ENCODE measurements around the gene GNB5.
A peak's percentile ranks its signal among the peaks of the same experiment; 100 is the strongest.
"Not testable (repeated sequence)": the region's sequence is repeated elsewhere in the genome, so short reads cannot be mapped to it uniquely, and the experiment has no call there.

Gene GNB5

DNA sequence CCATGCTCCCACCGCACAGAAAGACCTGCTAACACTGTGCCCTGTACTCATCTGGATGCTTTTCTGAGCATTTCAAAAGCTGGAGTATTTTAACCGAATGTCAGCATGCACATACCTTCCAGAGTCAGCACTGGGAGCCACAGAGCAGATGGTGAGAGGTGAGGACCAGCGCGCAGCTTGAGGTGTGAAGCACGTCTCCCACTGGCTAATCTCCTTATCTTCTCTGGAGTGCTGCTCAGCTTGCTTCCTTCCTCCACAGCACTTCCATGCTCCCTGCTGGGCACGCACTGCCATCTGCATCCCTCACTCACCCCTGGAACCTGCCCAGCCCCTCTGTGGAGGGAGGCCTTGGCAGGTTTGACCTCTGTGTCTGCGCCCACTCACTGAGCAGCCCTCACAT is at the start of gene GNB5:
TSS of gene GNB5 (minus strand) at position 186 of the 400 bp plus-strand sequence. CDS start 6,716 bp downstream, outside the sequence.
- DNase-seq = no peak

DNA sequence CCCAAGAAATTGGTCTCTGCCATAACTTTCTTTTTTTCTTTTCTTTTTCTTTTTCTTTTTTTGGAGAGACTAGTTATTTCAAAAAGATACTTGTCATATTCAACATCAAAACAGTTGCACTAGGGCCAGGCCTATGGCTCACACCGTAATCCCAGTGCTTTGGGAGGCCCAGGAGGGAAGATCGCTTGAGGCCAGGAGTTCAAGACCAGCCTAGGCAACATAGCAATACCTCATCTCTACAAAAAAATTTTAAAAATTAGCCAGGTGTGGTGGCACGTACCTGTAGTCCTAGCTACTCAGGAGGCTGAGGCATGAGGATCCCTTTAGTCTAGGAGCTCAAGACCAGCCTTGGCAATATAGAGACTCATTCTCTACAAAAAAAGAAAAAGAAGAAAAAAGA is 49.0 kb upstream of the GNB5 start:
- DNase-seq = no peak

DNA sequence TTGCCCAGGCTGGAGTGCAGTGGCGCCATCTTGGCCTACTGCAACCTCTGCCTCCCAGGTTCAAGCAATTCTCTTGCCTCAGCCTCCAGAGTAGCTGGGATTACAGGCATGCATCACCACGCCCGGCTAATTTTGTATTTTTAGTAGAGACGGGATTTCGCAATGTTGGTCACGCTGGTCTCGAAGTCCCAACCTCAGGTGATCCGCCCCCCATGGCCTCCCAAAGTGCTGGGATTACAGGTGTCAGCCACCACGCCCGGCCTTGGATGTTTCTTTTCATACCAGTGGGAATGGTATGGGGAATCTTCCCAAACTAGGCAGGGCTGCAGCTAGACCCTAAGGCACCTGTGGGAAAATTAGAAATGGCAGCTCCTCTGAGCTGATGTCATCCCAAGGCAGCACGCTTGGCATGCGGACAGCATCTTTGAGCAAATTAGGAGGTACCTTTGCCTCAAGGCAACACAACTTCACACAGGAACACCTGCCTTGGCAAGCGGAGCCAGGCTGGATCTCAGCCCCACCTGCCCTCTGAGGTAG is 47.9 kb upstream of the GNB5 start:
- not testable (repeated sequence) for DNase-seq

- no peak for DNase-seq
Measured at GRCh38 chr15:52238149-52238548, 47.0 kb upstream of the GNB5 start.

DNA sequence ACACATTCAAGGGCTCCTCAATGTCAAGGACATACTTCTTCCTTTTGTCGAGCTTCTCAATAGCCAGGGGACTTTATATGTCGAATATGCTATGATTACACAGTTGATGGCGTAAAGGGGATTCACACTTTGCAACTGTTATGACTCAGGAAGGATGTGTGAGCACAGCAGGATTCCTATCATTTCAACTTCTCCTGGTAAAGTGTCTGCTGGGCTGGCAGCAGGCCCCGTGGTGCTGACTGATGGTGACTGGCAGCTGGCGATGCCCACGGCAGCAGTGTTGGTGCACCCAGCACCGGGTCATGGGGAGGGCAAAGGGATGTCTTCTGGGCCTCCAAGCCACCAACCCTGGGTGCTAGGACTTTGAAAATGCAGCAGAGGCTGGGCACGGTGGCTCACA is 44.8 kb upstream of the GNB5 start:
- no peak for DNase-seq

DNA sequence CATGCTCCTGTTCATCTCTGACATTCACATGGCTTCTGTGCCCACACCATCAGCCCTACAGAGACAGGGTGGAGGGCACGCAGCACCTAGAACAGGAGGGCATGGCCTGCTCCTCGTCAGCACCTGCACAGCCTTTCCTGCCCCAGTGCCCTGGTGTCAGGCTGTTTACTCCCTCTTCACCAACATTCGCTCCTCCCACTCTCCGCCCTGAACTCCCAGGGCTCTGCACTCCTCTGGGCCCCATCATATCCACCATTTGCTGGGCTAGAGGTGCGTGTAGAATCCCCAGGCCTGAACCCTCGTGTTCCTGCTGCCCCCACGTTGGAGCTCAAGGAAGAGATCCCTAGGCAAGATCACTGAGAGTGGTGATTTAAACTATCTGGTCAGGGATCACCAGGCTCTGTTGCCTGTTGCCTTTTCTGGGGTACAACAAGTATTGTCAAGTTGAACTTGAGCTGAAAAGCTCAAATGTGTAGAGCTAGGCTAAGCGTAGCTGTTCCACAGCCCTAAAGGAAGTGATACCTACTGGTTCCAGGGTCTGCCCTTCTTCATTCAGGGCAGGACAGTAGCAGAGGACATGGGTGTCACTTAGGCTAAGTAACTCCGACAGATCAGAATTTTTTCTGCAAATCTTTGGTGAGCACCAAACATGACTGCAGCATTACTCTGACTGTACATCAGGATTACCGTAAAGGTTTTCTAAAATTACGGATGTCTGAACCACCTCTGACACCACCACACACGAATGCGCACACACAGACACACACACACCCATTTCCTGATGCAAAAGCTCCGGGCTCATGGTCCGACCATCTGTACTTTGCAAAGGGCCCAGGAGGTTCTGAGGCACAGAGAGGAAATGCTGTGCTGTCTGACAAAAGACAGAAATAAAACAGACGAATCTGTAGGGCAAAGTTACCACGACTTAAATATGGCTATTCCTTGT is 43.7 kb upstream of the GNB5 start:
- no peak for DNase-seq

DNA sequence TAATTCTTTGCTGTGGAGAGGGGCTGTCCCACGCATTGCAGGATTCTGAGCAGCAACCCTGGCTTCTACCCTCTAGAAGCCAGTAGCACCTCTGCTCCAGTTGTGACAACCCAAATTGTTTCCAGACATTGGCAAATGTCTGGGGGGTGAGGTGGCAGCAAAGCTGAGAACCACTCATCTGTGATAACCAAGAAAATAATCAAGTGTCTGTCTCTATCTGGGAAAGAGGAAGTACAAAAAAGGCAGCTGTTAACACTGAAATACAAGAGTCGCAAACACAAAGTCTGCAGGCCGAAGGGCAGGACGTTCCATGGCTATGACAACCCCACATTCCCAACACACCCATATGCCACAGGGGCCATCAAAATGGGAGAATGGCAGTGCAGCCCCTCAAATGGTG is 42.2 kb upstream of the GNB5 start:
- no peak for DNase-seq

DNA sequence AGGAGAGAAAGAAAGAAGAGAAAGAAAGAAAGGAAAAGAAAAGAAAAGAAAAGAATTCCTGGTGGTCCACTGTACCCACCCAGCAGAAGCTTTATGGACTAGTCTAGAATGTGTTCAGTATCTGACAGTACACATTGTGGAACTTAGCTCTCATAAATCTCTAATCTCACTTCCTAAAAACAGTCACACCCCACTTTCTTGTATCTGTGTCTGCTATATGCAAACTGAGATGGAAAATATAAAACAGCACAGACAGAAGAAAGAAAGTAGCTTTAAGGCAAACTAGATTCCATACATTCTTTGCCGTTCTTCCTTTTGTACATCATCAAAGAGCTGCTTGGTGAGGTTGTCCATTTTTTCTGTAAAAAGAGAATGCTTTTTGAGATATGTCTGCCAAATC is 41.1 kb upstream of the GNB5 start:
- DNase-seq = no peak

- DNase-seq = no peak
Measured at GRCh38 chr15:52230073-52230472, 38.9 kb upstream of the GNB5 start.

DNA sequence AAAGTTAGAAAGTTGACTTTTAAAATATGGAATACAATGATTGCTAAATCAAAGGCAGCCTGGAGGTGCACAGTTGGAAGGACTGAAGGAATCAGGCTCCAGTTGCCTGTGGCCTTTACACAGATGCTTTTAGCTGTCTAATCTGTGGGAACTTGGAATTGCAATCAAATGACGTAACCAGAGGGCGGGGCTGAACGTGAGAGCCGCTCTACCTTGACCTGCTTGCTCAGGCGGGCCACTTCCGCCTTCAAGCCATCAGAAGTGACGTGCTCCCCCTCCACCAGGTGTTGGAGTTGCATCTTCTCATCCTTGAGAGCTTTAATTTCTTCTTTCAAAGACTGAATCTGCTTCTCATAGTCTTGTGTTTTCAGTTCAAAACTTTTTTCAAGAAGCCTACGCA is 37.7 kb upstream of the GNB5 start:
- DNase-seq = no peak

- peak; percentile 55 for DNase-seq
Measured at GRCh38 chr15:52227456-52227855, 36.3 kb upstream of the GNB5 start.

GRCh38 chr15:52225230-52225629 is 34.0 kb upstream of the GNB5 start:
- DNase-seq = no peak

DNA sequence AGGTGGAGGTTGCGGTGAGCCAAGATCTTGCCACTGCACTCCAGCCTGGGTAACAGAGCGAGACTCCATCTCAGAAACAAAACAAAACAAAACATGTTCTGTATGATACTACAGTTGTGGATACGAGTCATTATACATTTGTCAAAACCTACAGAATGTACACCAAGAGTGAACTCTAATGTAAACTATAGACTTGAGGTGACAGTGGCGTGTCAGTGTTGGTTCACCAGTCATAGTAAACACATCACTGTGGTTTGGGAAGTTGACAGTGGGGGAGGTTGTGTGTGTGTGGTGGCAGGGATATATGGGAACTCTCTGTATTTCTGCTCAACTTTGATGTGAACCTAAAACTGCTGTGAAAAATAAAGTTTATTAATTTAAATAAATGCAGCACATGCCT is 33.0 kb upstream of the GNB5 start:
- no peak for DNase-seq

- no peak for DNase-seq
Measured at GRCh38 chr15:52221730-52222129, 30.5 kb upstream of the GNB5 start.

DNA sequence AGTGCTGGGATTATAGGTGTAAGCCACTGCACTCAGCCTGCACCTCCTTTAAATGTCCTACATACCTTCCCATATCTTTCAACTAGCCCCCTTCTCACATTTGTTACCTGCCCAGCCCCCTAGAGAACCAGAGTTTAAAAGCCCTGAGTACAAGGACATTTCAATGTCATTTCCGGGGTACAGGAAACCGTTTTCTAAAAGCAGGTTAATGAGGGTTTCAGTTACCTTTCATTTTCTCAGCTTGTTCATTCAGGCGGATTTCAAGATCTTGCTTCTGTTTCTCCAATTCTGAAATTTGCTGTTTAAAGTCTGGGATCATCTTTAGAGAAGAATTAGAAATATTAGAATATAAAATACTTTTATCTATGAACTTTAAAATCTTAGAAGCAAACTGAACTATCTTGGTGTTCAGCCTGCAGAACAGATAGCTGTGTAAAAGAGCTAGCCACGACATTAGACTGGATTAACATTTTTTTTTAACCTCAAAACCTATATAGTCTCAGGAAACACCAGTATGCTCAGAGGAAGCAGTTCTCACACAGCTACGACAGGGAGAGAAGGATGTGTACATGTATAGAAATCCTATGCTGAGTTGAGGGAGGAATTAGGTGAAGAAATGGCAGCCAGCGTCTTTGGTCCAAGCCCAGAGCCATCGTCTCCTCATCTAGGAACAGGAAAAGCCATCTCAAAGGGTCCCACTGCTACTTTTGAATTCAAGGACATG is 29.9 kb upstream of the GNB5 start:
- no peak for DNase-seq

DNA sequence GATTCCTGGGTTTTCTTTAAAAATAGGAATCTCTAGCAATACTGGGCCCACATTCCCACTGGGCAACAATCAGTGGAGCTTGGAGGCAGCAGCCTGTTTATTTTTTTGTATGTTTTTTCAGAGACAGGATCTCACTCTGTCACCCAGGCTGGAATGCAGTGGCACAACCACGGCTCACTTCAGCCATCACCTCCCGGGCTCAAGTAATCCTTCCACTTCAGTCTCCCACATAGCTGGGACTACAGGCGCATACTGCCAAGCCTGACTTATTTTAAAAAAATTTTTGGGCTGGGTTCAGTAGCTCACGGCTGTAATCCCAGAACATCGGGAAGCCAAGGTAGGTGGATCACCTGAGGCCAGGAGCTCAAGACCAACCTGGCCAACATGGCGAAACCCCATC is 29.1 kb upstream of the GNB5 start:
- DNase-seq = no peak

- no peak for DNase-seq
Measured at GRCh38 chr15:52218816-52219215, 27.6 kb upstream of the GNB5 start.

- DNase-seq = no peak
Measured at GRCh38 chr15:52218371-52218770, 27.2 kb upstream of the GNB5 start.

DNA sequence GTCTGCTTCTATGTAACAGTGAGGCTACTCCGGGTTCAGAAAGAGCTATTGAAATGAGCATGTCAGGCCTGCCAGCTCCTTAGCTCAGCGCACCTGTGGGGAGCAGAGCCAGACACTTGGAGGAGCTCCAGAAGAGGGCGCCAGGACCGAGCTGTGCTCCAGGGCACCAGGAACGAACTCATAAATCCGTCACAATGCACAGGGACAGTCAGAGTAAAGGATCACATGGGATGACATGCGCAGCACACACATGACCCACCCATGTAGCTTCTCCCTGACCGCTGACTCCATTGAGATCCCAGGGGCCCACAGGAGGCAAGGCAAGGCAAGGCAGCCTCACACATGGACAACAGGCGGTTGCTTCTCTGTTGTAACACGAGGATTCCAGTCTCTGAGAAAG is 26.0 kb upstream of the GNB5 start:
- no peak for DNase-seq

DNA sequence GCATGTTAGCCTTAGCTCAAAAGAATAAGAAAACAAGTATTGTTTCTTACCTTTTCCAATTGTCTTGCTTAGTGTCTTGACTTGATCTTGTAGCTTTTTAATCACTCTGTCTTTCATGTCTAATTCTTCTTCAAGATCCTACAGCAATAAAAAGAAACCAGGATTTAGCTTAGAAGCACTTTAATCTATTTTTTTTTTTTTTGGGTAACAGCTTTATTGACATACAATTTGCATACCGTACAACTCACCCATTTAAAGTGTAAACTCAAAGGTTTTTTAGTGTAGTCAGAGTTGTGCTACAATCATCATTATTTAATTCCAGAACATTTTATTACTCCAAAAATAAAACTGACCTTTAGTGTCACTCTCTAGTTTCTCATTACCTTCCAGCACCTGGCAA is 23.4 kb upstream of the GNB5 start:
- no peak for DNase-seq

GRCh38 chr15:52213206-52213605 is 22.0 kb upstream of the GNB5 start:
- no peak for DNase-seq

DNA sequence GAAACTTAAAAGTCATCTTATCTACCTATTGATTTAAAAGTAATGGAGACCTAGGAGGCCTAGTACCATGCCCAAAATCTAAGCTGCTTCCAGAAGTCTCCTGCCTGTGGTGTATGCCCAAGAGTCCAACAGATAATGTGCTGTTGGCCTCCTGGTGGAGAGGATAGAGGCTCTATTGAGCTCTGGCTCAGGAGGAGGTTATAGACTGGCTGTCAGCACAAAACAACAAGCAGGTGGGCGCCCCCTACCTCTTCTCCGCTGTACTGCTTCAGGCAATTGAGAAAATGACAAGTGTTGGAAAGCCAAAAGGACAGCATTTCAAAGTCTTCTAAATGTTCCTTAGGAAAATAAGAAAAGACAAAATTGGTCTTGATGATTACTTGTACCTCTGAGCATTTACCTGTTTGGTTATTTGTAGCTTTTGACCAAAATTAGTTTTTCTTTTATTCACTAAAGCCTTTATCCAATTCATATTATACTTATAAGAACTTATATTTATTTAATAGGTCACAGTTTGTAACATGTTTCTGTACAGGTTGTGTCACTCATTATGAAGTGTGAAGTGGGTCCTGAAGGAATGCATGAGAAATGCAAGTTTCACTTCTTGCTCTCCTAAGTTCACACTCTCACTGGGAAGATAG is 17.2 kb upstream of the GNB5 start:
- peak; percentile 19 for DNase-seq

GRCh38 chr15:52207191-52207590 is 16.0 kb upstream of the GNB5 start:
- no peak for DNase-seq
